Muscle layer of colon (tissue), 2 donors: ENCODE measurements around the gene TRIM14.
"Not testable (repeated sequence)": the region's sequence is repeated elsewhere in the genome, so short reads cannot be mapped to it uniquely, and the experiment has no call there.

Source experiments
- H3K27ac ChIP-seq: one replicate; pipeline ENCODE4 v1.7.0; 2013; ENCODE audit warnings: low read depth, mild to moderate bottlenecking, low read length, moderate library complexity
- H3K27me3 ChIP-seq, 2 donors: one replicate each; pipeline ENCODE4 v1.7.0; 2013; ENCODE audit warnings: low read length in 2 of 2, mild to moderate bottlenecking in 2 of 2; ENCODE audit not compliant: insufficient read depth in 2 of 2, control insufficient read depth in 1 of 2
- H3K36me3 ChIP-seq: one replicate; pipeline ENCODE4 v1.7.0; 2013; ENCODE audit warnings: mild to moderate bottlenecking, low read length; ENCODE audit not compliant: insufficient read depth
- H3K4me1 ChIP-seq: one replicate; pipeline ENCODE4 v1.7.0; 2013; ENCODE audit warnings: mild to moderate bottlenecking, low read length; ENCODE audit not compliant: insufficient read depth
- H3K4me3 ChIP-seq, 2 donors: one replicate each; pipeline ENCODE4 v1.7.0; 2013; ENCODE audit warnings: low read length in 2 of 2, low read depth in 1 of 2, mild to moderate bottlenecking in 1 of 2, moderate library complexity in 1 of 2
- H3K9ac ChIP-seq: one replicate; pipeline ENCODE4 v1.7.0; 2013; ENCODE audit warnings: low read length
- H3K9me3 ChIP-seq: one replicate; pipeline ENCODE4 v1.7.0; 2013; ENCODE audit warnings: mild to moderate bottlenecking, low read length
- donor health status: abdominal sarcoma.
- donor health status: Adenocarcinoma of cecum.

The TRIM14 gene

DNA sequence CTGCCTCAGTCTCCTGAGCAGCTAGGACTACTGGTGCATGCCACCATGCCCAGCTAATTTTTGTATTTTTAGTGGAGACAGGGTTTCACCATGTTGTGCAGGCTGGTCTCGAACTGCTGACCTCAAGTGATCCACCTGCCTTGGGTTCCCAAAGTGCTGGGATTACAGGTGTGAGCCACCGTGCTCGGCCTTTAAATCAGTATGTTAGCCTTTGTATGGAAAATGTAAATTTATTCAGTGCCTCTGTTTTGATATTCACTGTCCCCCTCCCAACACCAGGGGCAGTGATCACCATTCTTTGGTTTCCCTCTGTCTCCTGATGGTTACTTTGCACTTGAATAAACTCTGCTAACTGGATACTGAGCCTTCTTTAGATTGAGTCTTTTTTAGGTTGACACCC is 28.3 kb downstream of the TRIM14 start:
- not testable (repeated sequence) for H3K27me3 ChIP-seq, H3K4me1 ChIP-seq, H3K4me3 ChIP-seq, H3K27ac ChIP-seq, H3K36me3 ChIP-seq, H3K9me3 ChIP-seq, H3K9ac ChIP-seq

DNA sequence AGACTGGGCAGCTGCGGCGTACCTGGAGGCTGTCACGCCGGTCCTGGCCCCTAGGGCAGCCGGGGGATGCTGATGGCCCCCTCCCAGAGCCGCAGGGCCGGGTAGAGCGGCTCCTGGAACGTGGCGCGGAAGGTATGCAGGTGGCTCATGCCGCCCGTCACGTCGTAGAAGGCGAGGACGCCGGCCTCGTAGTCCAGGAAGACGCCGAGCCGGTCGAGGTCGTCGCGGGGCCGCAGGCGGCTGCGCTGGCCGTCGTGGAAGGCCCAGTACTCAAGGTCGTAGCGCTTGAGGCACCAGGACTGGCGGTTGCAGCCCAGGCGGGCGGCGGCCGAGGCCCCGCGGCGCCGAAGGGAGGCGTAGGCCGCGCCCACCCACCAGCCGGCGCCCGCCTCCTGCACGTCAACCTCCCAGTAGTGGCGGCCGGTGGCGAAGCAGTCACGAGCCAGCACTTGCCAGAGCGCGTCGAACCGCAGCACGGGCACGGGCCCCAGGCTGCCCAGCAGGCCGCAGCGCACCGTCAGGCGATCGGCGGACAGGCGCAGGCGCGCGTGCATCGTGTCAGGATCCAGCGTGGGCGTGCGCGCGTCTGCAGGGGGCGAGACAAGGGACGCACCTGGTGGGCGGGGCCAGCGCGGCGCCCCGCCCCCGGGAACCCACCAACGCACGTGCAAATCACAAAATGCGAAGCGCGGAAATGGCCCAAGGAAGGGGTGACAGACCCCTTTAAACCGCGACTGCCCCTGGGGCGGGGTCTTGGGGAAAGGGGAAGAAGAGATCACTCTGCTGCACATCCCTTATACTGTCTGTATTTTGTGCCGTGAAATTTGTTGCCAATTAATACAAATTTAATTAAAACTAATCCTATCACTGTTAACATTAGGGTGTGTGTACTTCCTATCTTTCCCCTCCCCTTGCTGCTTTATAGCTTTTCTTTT is 31.3 kb downstream of the TRIM14 start:
- Histone ChIP-seq H3K27ac (no peak overlapping the region), H3K27me3 (no peaks in the 10 kb centered on the region), H3K9me3 (no peaks in the 10 kb centered on the region), H3K9ac (no peak overlapping the region), H3K4me1 (no peaks in the 10 kb centered on the region), H3K4me3 (peak overlapping the region in 1 of 2 donors; percentile 42), H3K36me3 (peaks cover 5% of the 10 kb centered on the region)

DNA sequence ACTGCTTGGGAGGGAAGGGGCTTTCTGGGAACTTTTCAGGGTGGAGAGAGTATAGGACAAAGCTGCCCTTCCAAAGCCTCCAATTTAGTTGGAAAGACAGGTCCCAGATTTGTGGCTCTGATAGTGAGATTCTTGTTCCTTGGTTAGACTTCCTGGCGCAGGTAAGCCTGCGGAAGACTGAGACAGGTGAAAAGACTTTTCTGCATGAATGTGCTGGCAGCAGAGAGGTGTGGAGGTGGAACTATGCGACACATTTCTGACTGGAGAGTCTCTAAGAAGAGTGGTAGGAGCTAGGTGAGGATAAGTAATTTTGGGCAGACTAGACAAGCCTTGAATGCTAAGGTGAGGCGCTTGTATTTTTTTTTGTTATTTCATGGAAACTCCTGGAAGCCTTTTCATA is 32.6 kb downstream of the TRIM14 start:
- Histone ChIP-seq H3K4me1 (no peaks in the 10 kb centered on the region), H3K27me3 (no peaks in the 10 kb centered on the region), H3K9ac (no peak overlapping the region), H3K4me3 (no peak overlapping the region), H3K27ac (no peak overlapping the region), H3K9me3 (no peaks in the 10 kb centered on the region), H3K36me3 (peaks cover 14% of the 10 kb centered on the region)

DNA sequence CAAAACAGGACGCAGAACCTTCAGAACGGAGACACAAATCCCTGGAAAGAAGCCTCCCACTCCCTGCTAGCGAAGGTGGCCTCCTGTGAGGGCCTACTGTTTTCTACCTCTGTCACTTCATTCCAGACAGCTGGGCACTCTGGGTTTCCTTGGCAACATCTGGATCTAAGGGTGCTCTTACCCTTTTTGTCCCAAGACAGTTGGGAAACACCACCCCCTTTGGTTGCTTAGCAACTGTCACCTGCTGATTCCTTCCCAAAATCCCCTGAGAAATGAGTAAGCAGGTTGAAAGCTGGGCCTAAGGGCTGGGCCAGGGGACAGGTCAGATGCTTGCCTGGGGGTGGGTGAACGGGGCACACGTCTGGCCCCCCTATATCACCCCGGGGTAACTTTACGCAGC is 33.1 kb downstream of the TRIM14 start:
- no peaks in the 10 kb centered on the region for H3K27me3 ChIP-seq
- no peak overlapping the region for H3K4me3 ChIP-seq
- no peaks in the 10 kb centered on the region for H3K9me3 ChIP-seq
- no peaks in the 10 kb centered on the region for H3K4me1 ChIP-seq
- peaks cover 19% of the 10 kb centered on the region for H3K36me3 ChIP-seq
- no peak overlapping the region for H3K27ac ChIP-seq
- no peak overlapping the region for H3K9ac ChIP-seq

DNA sequence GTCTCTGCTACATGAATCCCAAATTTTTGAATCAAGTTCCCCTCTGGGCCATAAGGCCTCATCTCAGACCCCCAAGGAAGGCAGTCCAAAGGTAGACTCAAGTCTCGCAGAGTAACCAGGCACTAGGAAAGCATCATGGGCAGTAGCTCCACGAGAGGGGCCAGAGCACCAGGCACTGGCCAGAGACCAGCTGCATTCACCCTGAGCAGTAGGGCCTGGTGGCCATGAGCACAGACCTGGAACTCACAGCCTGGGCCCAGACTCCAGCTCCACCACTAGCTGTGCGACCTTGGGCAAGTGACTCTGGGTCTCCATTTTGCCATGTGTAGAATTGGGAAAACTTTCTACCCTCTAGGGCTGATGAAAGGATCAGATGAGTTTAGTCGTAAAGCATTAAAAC is 34.0 kb downstream of the TRIM14 start:
- Histone ChIP-seq H3K4me3 (no peak overlapping the region), H3K4me1 (no peaks in the 10 kb centered on the region), H3K9ac (no peak overlapping the region), H3K27me3 (no peaks in the 10 kb centered on the region), H3K36me3 (peaks cover 23% of the 10 kb centered on the region), H3K9me3 (no peaks in the 10 kb centered on the region), H3K27ac (no peak overlapping the region)

DNA sequence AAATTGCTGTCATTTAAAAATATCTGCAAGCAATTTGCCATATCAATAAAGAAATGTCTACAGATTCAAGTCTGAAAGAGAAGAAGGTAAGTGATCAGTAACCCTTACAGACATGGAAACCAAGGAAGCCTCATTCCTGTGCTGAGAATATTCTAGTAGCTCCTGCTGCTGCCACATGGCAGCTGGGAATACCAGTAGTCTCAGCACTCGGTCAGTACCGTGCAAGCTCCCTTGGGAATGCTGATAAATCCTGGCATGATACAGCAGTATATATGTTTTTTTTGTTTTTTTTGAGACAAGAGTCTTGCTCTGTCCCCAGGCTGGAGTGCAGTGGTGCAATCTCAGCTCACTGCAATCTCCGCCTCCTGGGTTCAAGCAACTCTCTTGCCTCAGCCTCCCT is 34.6 kb downstream of the TRIM14 start:
- H3K4me3 ChIP-seq = no peak overlapping the region
- H3K27ac ChIP-seq = no peak overlapping the region
- no peaks in the 10 kb centered on the region for H3K4me1 ChIP-seq
- no peak overlapping the region for H3K9ac ChIP-seq
- no peaks in the 10 kb centered on the region for H3K9me3 ChIP-seq
- peaks cover 23% of the 10 kb centered on the region for H3K36me3 ChIP-seq
- no peaks in the 10 kb centered on the region for H3K27me3 ChIP-seq

DNA sequence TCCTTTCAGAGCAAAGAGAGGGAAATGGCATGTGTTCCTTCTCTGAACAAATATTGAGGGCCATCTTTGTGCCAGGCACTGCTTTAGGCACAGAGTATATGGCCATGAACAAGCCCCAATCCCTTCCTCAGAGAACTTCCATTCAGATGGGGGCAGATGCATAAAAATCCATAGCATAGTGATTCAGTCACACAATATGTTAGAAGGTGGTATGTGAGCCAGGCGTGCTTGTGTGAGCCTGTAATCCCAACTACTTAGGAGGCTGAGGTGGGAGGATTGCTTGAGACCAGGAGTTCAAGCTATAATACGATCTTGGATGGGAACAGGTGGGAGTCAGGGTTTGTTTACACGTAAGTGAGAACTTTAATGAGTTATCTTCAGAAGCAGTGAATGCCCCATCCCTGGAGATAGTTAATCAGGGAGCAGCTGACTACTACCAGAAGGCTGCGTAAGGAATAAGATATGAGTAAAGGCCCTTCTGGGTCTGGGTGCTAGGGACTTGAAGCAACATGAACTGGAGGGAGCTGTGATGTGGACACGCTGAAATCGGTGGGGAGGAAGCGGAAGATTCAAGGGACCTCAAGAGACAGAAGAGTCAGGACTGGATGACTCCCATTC is 35.3 kb downstream of the TRIM14 start:
- no peaks in the 10 kb centered on the region for H3K9me3 ChIP-seq
- H3K36me3 ChIP-seq = peaks cover 23% of the 10 kb centered on the region

DNA sequence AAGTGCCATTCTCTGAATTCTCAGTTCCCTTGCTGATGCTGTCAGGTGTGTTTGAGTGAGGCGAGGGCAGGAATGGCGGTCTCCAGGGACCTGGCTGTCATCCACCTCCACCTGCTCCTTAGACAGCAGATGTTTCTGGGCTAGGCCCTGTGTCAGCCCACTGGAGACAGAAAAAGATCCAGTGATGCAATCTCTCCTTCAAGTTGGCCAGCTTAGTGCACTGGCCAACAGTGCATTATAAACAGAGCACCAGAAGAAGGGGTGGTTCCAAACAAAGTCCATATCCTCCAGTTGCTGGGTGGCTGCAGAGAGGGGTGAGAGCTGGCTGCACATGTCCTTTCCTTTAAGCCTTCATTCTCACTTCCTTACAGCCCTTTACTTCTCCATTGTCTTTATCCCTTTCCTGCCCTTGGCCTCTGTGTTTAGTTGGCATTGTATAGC is 35.9 kb downstream of the TRIM14 start:
- H3K36me3 ChIP-seq = peaks cover 25% of the 10 kb centered on the region
- no peak overlapping the region for H3K27ac ChIP-seq

More for the DNA sequence above, 35.3 kb downstream of the TRIM14 start:
- no peaks in the 10 kb centered on the region for H3K4me1 ChIP-seq
- no peak overlapping the region for H3K4me3 ChIP-seq
- H3K9ac ChIP-seq = no peak overlapping the region
- no peak overlapping the region for H3K27ac ChIP-seq
- no peaks in the 10 kb centered on the region for H3K27me3 ChIP-seq

DNA sequence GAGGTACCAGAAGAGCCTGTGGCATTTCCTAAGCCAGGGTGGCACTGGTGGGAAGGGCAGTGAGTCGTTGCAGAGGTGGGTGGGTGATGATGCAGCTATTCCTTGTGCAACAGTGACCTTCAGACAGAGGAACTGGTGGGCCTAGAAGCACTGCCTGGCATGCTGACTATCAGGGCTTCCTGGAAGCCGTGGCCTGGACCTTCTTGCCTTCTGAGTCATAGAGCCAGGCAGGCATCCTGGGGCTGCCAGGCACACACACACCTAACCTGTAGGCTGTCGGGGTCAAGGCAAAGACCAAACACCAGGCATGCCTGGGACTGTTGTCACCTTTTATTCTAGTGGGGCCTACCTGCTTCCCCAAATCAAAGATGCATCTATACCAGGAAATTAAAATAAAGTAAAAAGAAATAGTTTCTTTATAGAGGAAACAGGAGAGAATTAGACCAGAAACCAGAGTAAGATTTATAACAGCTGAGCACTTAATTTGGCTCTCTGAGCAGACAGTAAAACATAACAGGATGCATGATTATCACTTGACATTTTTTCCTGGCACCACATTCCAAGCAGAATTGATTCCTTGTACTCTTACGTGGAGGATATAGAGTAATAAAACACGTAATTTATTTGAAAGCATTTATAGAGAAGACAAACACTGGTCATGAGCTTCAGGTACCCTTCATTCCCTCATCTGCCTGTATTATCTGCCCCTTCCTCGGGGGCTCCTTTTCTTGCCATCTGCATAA is 37.4 kb downstream of the TRIM14 start:
- Histone ChIP-seq H3K9ac (no peak overlapping the region), H3K27ac (no peak overlapping the region), H3K4me1 (no peaks in the 10 kb centered on the region), H3K27me3 (no peaks in the 10 kb centered on the region), H3K9me3 (no peaks in the 10 kb centered on the region), H3K36me3 (peaks cover 31% of the 10 kb centered on the region), H3K4me3 (no peak overlapping the region)

More for the DNA sequence above, 35.9 kb downstream of the TRIM14 start:
- no peaks in the 10 kb centered on the region for H3K27me3 ChIP-seq
- no peaks in the 10 kb centered on the region for H3K4me1 ChIP-seq
- no peak overlapping the region for H3K9ac ChIP-seq
- H3K4me3 ChIP-seq = no peak overlapping the region
- H3K9me3 ChIP-seq = no peaks in the 10 kb centered on the region

DNA sequence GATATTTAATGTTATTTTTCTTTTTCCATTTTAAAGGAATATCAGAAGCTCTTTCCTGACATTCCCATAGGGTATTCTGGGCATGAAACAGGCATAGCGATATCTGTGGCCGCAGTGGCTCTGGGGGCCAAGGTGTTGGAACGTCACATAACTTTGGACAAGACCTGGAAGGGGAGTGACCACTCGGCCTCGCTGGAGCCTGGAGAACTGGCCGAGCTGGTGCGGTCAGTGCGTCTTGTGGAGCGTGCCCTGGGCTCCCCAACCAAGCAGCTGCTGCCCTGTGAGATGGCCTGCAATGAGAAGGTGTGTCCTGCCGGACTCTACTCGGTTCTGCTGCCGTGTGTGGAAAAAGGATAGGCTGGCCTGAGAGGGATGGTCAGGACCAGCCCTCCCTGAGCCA is 38.2 kb downstream of the TRIM14 start:
- Histone ChIP-seq H3K36me3 (peaks cover 31% of the 10 kb centered on the region), H3K9me3 (no peaks in the 10 kb centered on the region), H3K4me3 (no peak overlapping the region), H3K4me1 (no peaks in the 10 kb centered on the region), H3K9ac (no peak overlapping the region), H3K27me3 (no peaks in the 10 kb centered on the region), H3K27ac (no peak overlapping the region)

DNA sequence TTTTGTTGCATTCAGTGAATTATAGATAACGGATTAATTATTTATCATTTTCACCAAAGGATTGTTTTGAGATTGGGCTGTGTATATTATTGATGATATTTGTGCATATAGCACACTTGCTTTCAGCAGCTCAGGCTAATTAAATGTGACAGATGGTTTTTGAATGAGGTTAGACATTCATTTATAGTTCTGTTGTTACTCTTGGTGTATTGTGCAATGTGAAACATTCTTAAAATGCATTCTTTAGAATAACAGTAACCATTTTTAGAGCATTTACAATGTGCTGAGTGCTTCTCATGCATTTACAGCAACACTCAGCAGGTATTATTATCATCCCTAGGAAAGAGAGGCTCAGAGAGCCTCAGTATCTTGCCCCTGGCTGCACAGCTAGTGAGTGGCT is 38.7 kb downstream of the TRIM14 start:
- H3K27ac ChIP-seq = no peak overlapping the region
- H3K27me3 ChIP-seq = no peaks in the 10 kb centered on the region
- no peaks in the 10 kb centered on the region for H3K9me3 ChIP-seq
- H3K4me1 ChIP-seq = no peaks in the 10 kb centered on the region
- H3K9ac ChIP-seq = no peak overlapping the region
- peaks cover 31% of the 10 kb centered on the region for H3K36me3 ChIP-seq
- no peak overlapping the region for H3K4me3 ChIP-seq
